Mesenchymal stem cell (in vitro differentiated cells and primary cell): ENCODE measurements around the gene TOX2.

ENCODE experiments used
- DNase-seq: peaks from one replicate; pipeline ENCODE4 v3.0.0-alpha.2; 2013
- H2AFZ ChIP-seq: one replicate; pipeline ENCODE4 v1.6.1; 2013; ENCODE audit warnings: low read depth, mild to moderate bottlenecking, control low read depth, inconsistent platforms, low read length, moderate library complexity
- H2AK5ac ChIP-seq: 2 replicates; pipeline ENCODE4 v1.6.1; 2013; ENCODE audit warnings: low read length, moderate library complexity, mild to moderate bottlenecking, inconsistent platforms; ENCODE audit not compliant: severe bottlenecking
- H2BK120ac ChIP-seq: one replicate; pipeline ENCODE4 v1.6.1; 2013; ENCODE audit warnings: low read depth, mild to moderate bottlenecking, inconsistent platforms, low read length, moderate library complexity
- H2BK12ac ChIP-seq, 2 experiments: one replicate each; pipeline ENCODE4 v1.6.1; 2013; ENCODE audit warnings: inconsistent platforms in 2 of 2, low read length in 2 of 2, mild to moderate bottlenecking in 2 of 2, moderate library complexity in 2 of 2, control low read depth in 1 of 2
- H2BK15ac ChIP-seq: one replicate; pipeline ENCODE4 v1.6.1; 2013; ENCODE audit warnings: mild to moderate bottlenecking, low read depth, inconsistent platforms; ENCODE audit not compliant: poor library complexity, severe bottlenecking
- H2BK5ac ChIP-seq: 2 replicates; pipeline ENCODE4 v1.6.1; 2013; ENCODE audit warnings: low read depth, mild to moderate bottlenecking, low read length, control low read depth, inconsistent platforms; ENCODE audit not compliant: poor library complexity, severe bottlenecking
- H3K14ac ChIP-seq, 2 experiments: one replicate each; pipeline ENCODE4 v1.6.1; 2013; ENCODE audit warnings: inconsistent platforms in 2 of 2, low read length in 2 of 2, control low read depth in 1 of 2, mild to moderate bottlenecking in 1 of 2, moderate library complexity in 1 of 2
- H3K18ac ChIP-seq, 2 experiments: one replicate each; pipeline ENCODE4 v1.6.1; 2013; ENCODE audit warnings: inconsistent platforms in 2 of 2, low read length in 2 of 2, control low read depth in 1 of 2, low read depth in 1 of 2, mild to moderate bottlenecking in 1 of 2
- H3K23ac ChIP-seq, 2 experiments: one replicate each; pipeline ENCODE4 v1.6.1; 2013; ENCODE audit warnings: inconsistent platforms in 2 of 2, low read length in 2 of 2, mild to moderate bottlenecking in 2 of 2, moderate library complexity in 2 of 2, control low read depth in 1 of 2
- H3K27ac ChIP-seq: 2 replicates; pipeline ENCODE4 v1.5.1; 2013; ENCODE audit warnings: mild to moderate bottlenecking, moderate library complexity, low read length, control low read depth, inconsistent platforms; ENCODE audit not compliant: poor library complexity, severe bottlenecking
- H3K27me3 ChIP-seq, 2 experiments: 2 replicates each; pipeline versions ENCODE4 v1.6.1 to v1.7.0; 2013; ENCODE audit warnings: low read length in 2 of 2, mild to moderate bottlenecking in 2 of 2, moderate library complexity in 2 of 2, control low read depth in 1 of 2, inconsistent platforms in 1 of 2; ENCODE audit not compliant: control insufficient read depth in 1 of 2, insufficient read depth in 1 of 2
- H3K36me3 ChIP-seq, 2 experiments: 2 replicates each; pipeline versions ENCODE4 v1.6.1 to v1.7.0; 2013; ENCODE audit warnings: low read length in 2 of 2, control low read depth in 1 of 2, inconsistent platforms in 1 of 2, low read depth in 1 of 2, mild to moderate bottlenecking in 1 of 2; ENCODE audit not compliant: insufficient read depth in 2 of 2, control insufficient read depth in 1 of 2
- H3K4ac ChIP-seq, 2 experiments: one replicate each; pipeline ENCODE4 v1.6.1; 2013; ENCODE audit warnings: inconsistent platforms in 2 of 2, low read length in 2 of 2, mild to moderate bottlenecking in 2 of 2, moderate library complexity in 2 of 2, control low read depth in 1 of 2, low read depth in 1 of 2
- H3K4me1 ChIP-seq: 2 replicates; pipeline ENCODE4 v1.6.1; 2013; ENCODE audit warnings: low read depth, low read length, control low read depth; ENCODE audit not compliant: control insufficient read depth, insufficient read depth
- H3K4me2 ChIP-seq: 2 replicates; pipeline ENCODE4 v1.6.1; 2013; ENCODE audit warnings: low read length, mild to moderate bottlenecking, inconsistent platforms; ENCODE audit not compliant: poor library complexity, severe bottlenecking
- H3K4me3 ChIP-seq, 2 experiments: 2 replicates each; pipeline versions ENCODE4 v1.5.1 to v1.7.0; 2013; ENCODE audit warnings: low read length in 2 of 2, mild to moderate bottlenecking in 2 of 2, control low read depth in 1 of 2, low read depth in 1 of 2; ENCODE audit not compliant: insufficient read depth in 1 of 2
- H3K79me1 ChIP-seq: replicated peaks from 2 replicates; pipeline ENCODE4 v1.6.1; 2013; ENCODE audit warnings: mild to moderate bottlenecking, control low read depth, low read length, inconsistent platforms; ENCODE audit not compliant: poor library complexity, severe bottlenecking
- H3K9ac ChIP-seq: 2 replicates; pipeline ENCODE4 v1.7.0; 2013; ENCODE audit warnings: mild to moderate bottlenecking, low read length, moderate library complexity
- H3K9me3 ChIP-seq: 2 replicates; pipeline ENCODE4 v1.7.0; 2013; ENCODE audit warnings: mild to moderate bottlenecking, low read length; ENCODE audit not compliant: control insufficient read depth
- H4K8ac ChIP-seq: one replicate; pipeline ENCODE4 v1.6.1; 2013; ENCODE audit warnings: inconsistent platforms, mild to moderate bottlenecking, low read length, moderate library complexity
- H4K91ac ChIP-seq: one replicate; pipeline ENCODE4 v1.6.1; 2013; ENCODE audit warnings: mild to moderate bottlenecking, low read length, inconsistent platforms
- WGBS: methylation state at CpG from one replicate; pipeline ENCODE4 v1.1.7; 2013; ENCODE audit warnings: mixed read lengths; 5-methylcytosine and 5-hydroxymethylcytosine counted together

TOX2 gene

DNA sequence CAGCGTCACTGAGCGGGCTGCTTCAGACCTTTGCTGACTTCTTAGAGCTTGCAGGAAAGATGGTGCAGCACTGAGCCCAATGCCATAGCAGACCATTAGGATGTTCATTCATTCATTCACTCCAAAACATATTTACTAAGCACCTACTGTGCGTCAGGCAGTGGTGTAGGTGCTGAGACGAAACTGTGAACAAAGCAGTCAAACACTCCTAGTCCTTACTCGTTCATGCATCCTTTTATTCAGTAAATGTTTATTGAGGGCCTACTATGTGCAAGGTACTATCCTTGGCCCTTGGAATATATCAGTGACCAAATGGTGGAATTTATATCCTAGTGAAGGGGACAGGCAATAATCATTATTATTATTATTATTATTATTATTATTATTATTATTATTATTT, 76.6 kb downstream of the TOX2 start:
- no peaks in the 10 kb centered on the region for H3K9me3 ChIP-seq
- no peak overlapping the region for H2BK15ac ChIP-seq
- no peak overlapping the region for H3K18ac ChIP-seq
- no peaks in the 10 kb centered on the region for H3K36me3 ChIP-seq
- no peak overlapping the region for H3K14ac ChIP-seq
- H3K4me2 ChIP-seq, result no peak overlapping the region
- H2BK120ac ChIP-seq, result no peak overlapping the region
- peaks cover 0 to 10% of the 10 kb centered on the region in 2 experiments for H3K27me3 ChIP-seq
- H4K91ac ChIP-seq, result no peak overlapping the region
- no peaks in the 10 kb centered on the region for H3K4me1 ChIP-seq
- H3K27ac ChIP-seq, result no peak overlapping the region
- WGBS, result 100% methylated on average over 5 of the region's 5 CpGs
- no peak overlapping the region for H3K23ac ChIP-seq
- H3K9ac ChIP-seq, result no peak overlapping the region
- H2AFZ ChIP-seq, result no peak overlapping the region
- H3K4me3 ChIP-seq, result no peak overlapping the region
- DNase-seq, result no peak
- H2BK12ac ChIP-seq, result no peak overlapping the region
- no peak overlapping the region for H2AK5ac ChIP-seq
- no peak overlapping the region for H3K4ac ChIP-seq
- no peaks in the 10 kb centered on the region for H3K79me1 ChIP-seq
- no peak overlapping the region for H2BK5ac ChIP-seq
- no peak overlapping the region for H4K8ac ChIP-seq

DNA sequence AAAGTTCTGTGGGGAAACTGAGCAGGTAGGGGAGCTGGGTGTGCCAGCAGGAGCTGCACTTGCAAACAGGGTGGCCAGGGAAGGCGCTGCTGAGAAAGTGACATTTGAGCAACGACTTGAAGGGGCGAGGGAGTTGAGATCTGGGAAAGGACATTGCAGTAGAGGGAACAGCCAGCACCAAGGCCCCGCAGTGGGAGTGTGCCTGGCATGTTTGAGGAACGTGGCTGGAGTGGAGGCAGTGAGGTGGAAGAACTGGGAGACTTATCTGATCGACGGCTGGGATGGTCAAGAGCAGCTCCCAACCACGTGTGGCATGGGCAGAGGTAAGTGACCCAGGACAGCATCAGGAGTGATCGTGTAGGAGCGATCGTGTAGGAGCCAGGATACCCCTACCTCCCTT, 77.3 kb downstream of the TOX2 start:
- Histone ChIP-seq H3K4me2 (no peak overlapping the region), H3K36me3 (no peaks in the 10 kb centered on the region), H2AK5ac (no peak overlapping the region), H3K18ac (no peak overlapping the region), H2BK12ac (peak overlapping the region in 1 of 2 experiments; percentile 32), H2AFZ (no peak overlapping the region), H4K91ac (peak overlapping the region; percentile 43), H3K14ac (no peak overlapping the region), H3K4me3 (no peak overlapping the region), H3K4me1 (no peaks in the 10 kb centered on the region), H2BK15ac (no peak overlapping the region), H4K8ac (no peak overlapping the region), H3K9ac (no peak overlapping the region), H3K27me3 (peaks cover 0 to 10% of the 10 kb centered on the region in 2 experiments), H2BK5ac (no peak overlapping the region), H3K9me3 (no peaks in the 10 kb centered on the region), H3K4ac (no peak overlapping the region), H3K79me1 (no peaks in the 10 kb centered on the region), H3K27ac (no peak overlapping the region), H2BK120ac (no peak overlapping the region), H3K23ac (no peak overlapping the region)
- DNase-seq, result no peak
- 91% methylated on average over 11 of the region's 11 CpGs for WGBS

DNA sequence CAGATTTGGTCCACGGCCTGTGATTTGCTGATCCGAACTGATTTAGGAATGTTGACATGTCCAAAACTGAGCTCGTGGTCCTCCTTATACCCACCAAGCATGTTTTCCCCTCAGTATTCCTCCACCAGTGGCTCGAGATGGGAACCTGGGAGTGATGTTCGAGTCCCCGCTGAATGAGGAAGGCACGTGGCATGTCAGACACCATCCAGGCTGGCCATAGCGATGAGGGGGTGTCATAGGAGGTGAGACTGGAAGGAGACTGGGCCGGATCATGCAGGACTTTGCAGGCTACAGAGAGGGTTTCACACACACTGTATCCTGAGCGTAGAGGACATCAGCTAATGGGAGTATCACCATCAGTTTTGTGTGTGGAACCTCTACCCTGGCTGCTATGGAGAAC, 78.2 kb downstream of the TOX2 start:
- Histone ChIP-seq H3K9ac (no peak overlapping the region), H3K9me3 (no peaks in the 10 kb centered on the region), H2BK12ac (no peak overlapping the region), H3K4me3 (no peak overlapping the region), H3K79me1 (no peaks in the 10 kb centered on the region), H2BK5ac (no peak overlapping the region), H3K23ac (no peak overlapping the region), H3K14ac (peak overlapping the region in 1 of 2 experiments; percentile 44), H4K91ac (no peak overlapping the region), H3K27ac (no peak overlapping the region), H2AK5ac (no peak overlapping the region), H3K4me1 (no peaks in the 10 kb centered on the region), H2BK120ac (no peak overlapping the region), H4K8ac (no peak overlapping the region), H3K4me2 (no peak overlapping the region), H2BK15ac (no peak overlapping the region), H3K36me3 (no peaks in the 10 kb centered on the region), H3K27me3 (peaks cover 0 to 10% of the 10 kb centered on the region in 2 experiments), H3K18ac (no peak overlapping the region), H3K4ac (no peak overlapping the region), H2AFZ (no peak overlapping the region)
- DNase-seq, result no peak
- 97% methylated on average over 10 of the region's 10 CpGs for WGBS

DNA sequence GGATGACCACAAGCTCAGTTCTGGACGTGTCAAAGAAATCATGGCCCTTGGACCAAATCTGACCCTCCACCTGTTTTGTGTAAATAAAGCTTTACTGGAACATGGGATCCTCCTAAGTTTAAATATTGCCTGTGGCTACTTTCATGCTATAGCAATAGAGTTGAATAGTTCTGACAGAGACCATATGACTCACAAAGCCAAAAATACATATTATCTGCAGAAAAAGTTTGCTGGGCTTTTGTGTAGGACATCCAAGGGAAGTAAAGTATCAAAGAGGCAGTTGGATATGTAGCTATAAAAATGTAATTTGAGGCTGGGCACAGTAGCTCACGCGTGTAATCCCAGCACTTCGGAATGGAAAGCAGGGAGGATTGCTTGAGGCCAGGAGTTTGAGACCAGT, 78.9 kb downstream of the TOX2 start:
- no peaks in the 10 kb centered on the region for H3K9me3 ChIP-seq
- no peak overlapping the region for H2AK5ac ChIP-seq

More for the DNA sequence above, 78.9 kb downstream of the TOX2 start:
- Histone ChIP-seq H2BK120ac (no peak overlapping the region), H3K9ac (no peak overlapping the region), H4K91ac (no peak overlapping the region), H3K18ac (no peak overlapping the region), H3K27me3 (peaks cover 0 to 9% of the 10 kb centered on the region in 2 experiments), H3K36me3 (no peaks in the 10 kb centered on the region), H3K4me3 (no peak overlapping the region), H2BK15ac (no peak overlapping the region), H4K8ac (no peak overlapping the region), H3K27ac (no peak overlapping the region), H3K4me2 (no peak overlapping the region), H3K79me1 (no peaks in the 10 kb centered on the region), H3K14ac (no peak overlapping the region), H2AFZ (no peak overlapping the region), H2BK12ac (no peak overlapping the region), H3K23ac (no peak overlapping the region), H3K4me1 (no peaks in the 10 kb centered on the region), H2BK5ac (no peak overlapping the region), H3K4ac (no peak overlapping the region)
- WGBS, result 96% methylated on average over 3 of the region's 4 CpGs
- no peak for DNase-seq
